ENCODE measurements around the gene SPATA17.
A peak's percentile ranks its signal among the peaks of the same experiment; 100 is the strongest.

DNA sequence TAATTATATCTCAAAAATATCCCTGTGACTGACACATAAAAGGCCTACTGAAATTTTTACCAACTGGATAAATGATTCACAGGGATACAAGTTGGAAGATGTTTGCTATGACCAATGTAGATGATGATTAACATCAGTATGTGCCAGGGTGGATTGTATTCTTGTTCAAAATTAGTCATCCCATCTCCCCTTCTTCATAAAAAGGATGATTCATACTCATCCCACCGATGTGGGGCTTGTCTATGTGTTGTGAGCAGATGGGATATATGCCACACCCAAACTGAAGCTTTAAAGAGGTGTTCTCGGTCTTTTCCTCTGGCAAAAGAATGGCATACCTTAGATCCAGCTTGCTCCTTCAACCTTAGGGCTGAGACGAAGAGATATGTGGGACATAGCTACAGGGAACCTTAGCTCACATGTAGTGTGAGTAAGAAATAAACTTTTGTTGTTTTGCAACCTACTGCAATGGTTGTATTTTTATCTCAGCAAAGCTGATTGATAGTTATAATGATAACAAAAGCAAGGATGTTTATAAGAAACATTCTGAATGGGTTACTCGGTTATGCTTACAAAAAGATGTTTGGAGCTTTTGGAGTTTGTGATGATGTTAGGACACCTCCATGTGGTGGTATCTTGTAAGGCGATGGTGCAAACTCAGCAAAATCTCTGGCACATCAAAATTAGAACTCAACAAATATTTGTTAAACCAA, 29.4 kb downstream of the SPATA17 start:
- TF ChIP-seq, protein P1, sequence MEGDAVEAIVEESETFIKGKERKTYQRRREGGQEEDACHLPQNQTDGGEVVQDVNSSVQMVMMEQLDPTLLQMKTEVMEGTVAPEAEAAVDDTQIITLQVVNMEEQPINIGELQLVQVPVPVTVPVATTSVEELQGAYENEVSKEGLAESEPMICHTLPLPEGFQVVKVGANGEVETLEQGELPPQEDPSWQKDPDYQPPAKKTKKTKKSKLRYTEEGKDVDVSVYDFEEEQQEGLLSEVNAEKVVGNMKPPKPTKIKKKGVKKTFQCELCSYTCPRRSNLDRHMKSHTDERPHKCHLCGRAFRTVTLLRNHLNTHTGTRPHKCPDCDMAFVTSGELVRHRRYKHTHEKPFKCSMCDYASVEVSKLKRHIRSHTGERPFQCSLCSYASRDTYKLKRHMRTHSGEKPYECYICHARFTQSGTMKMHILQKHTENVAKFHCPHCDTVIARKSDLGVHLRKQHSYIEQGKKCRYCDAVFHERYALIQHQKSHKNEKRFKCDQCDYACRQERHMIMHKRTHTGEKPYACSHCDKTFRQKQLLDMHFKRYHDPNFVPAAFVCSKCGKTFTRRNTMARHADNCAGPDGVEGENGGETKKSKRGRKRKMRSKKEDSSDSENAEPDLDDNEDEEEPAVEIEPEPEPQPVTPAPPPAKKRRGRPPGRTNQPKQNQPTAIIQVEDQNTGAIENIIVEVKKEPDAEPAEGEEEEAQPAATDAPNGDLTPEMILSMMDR (conservative IDR thresholded peaks at IDR 0.05; ENCODE audit: low read depth, low read length): peak; percentile 48
- no peak for TF ChIP-seq EZH2 (IDR thresholded peaks at IDR 0.05; ENCODE audit: borderline replicate concordance, low read depth, low read length, poor library complexity, severe bottlenecking)

All from A673 (cell line).